ENCODE measurements around the gene GPC1. TPM values are rescaled to one million over a fixed set of nuclear protein-coding genes. Genes with fewer than 3 reads are reported as not detected.
A peak's percentile ranks its signal among the peaks of the same experiment; 100 is the strongest.

GPC1 gene
- polyA plus RNA-seq, 5 donors, result 23.0 to 57.5 (median 34.6) TPM

DNA sequence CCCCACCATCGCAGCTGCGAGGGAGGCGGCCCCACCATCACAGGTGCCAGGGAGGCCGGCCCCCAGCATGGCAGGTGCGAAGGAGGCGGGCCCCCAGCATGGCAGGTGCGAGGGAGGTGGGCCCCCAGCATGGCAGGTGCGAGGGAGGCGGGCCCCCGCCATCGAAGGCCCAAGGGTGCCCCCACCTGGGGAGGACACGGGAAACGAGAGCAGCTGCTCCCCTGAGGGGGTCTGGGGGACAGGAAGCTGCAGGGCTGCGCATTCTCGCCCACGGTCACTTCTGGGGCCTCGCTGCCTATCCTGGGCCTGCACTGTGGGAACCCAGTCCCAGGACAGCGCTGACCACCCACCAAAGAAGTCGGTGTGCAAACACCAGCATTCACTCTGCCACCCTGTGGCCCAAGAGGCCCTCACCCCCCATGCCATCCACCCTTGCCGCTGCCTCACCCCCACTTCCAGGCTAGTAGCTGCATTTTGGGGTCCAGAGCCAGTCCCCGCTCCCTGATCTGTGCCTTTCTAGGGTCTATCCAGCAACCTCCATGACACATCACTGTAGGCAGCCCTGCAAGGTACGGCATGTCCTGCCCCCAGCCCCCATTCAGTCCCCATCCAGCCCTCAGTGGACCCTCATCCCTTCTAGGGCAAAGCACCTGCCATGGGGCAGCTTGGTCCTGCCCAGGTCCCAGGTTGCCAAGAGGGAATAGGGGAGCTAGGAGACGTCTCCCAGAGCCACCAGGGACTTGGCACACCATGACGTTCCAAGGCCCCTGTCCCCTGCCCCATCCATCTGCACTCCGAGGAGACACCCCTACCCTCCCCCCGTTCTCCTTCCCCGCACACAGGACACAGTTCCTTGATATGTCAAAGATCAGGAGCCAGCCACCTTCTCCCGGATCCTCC, 24.0 kb upstream of the GPC1 start:
- no peak for DNase-seq

- no peak for DNase-seq
Observed at GRCh38 chr2:240412211-240412861, 23.1 kb upstream of the GPC1 start.

DNA sequence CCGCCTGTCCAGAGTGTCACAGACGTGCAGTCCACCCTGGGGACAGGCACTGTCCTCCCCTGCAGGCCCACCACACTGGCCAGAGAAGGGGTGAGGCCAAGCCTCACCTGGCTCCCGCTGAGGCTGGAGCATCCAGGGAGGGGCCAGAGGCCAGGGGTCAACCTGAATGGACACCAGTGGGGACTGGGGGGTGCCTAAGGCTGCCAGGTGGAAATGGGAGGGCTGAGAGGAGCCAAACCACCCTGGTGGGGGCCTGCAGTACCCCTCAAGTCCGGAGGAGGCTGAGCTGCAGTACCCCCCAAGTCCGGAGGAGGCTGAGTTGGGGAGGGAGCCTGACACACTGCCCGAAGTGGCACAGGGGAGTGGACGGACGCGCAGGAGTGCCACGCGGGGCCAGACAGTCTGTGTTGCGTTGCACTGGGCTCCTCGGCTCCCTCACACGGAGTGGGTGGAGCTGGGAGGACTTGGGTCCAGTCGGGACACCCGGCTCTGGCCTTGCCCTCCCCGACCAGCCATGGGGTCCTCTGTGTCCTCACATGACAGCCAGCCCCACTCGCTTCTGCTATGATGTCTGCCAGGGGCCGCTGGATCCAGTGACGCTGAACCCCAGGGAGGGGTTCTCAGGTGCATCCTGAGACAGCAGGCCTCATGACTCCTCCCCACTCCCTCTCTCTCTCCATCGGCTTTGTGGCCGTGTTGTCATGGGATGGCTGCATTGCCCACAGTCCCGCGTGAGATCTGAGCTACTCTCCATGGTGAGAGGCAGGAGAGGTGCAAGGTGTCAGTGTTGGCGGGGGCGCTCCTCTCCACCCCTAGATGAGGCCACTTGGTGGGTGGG, 22.3 kb upstream of the GPC1 start:
- no peak for DNase-seq

DNA sequence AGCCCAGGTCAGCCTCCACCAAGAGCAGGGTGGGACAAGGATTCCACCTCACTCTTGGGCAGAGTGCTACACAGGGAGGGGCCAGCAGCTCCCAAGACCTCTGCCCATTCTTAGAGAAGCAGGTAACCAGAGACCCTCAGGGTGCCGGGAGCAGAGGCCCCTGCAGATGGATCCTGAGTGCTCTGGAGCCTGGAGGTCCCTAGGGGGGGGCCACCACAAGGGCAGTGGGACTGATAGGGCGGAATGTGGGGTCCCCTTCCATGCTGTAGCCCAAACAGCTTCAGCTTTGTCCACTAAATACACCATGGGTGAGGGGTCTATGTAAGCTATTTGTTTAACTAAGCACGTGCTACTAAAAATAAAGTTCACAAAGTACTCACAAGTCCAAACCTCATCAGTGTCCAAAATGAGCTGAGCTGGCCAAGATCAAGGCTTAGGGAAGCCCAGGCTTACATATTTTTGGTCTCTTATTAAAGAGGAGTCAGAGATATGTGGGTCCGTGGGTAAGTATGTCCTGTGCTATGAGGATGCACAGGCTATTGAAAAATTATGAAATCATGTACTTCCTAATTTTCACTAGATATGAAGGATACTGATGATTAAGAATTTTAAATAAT, 21.5 kb upstream of the GPC1 start:
- DNase-seq, result no peak

DNA sequence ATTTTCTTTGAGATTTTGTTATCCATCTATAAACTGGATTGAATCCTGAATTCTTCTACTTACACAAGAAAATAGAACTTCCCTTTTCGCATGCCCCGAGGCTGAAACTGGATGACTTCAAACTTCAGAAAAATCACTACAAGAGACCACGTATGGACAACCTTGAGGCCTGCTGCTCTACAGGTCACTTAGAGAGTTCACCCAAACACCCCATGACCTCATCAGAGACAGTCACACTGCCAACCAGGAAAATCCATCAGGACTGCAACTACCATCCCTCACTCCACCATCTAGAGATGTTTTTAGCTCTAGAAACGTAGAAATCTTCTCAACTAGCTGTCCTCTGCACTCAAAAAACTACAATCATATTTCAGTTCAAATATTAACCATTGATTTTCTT, 18.6 kb upstream of the GPC1 start:
- no peak for DNase-seq

- no peak for DNase-seq
Observed at GRCh38 chr2:240418311-240418710, 17.2 kb upstream of the GPC1 start.

DNA sequence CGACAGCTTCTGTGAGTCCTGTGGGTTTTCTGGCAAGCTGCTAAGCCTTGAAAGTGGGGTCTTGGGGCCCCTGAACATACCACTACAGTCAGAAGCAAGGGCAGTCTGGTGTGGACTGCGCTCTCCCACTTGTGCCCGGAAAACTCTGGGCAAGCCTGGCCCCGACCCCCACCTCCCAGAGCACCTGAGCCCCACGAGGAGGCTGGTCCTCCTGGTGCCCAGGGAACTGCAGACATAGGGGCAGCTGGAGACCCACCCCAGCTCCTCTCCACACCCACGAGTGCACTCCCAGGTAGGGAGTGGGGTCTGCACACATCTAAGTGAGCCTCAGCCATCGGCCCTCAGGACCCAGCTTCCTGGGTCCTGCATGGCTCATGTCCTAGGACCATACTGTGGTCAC, 16.2 kb upstream of the GPC1 start:
- no peak for DNase-seq

DNA sequence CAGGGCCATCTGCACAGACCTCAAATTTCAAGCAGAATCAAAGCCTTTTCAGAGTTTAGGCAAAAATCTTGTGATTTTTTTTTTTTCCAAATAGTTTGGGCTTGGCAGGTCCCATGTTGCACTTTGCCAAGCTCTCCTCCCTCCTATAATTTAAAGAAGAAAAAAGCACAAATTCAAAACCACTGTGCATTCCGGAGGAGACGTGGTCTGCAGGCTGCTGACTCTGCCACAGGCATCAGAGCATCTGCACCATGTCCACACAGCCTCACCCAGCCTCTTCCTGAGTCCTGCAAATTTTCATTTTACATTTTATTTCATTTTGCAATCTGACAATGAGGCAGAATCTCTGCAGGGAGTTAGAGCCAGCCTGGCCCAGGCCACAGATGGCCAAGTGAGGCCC, 15.7 kb upstream of the GPC1 start:
- no peak for DNase-seq

DNA sequence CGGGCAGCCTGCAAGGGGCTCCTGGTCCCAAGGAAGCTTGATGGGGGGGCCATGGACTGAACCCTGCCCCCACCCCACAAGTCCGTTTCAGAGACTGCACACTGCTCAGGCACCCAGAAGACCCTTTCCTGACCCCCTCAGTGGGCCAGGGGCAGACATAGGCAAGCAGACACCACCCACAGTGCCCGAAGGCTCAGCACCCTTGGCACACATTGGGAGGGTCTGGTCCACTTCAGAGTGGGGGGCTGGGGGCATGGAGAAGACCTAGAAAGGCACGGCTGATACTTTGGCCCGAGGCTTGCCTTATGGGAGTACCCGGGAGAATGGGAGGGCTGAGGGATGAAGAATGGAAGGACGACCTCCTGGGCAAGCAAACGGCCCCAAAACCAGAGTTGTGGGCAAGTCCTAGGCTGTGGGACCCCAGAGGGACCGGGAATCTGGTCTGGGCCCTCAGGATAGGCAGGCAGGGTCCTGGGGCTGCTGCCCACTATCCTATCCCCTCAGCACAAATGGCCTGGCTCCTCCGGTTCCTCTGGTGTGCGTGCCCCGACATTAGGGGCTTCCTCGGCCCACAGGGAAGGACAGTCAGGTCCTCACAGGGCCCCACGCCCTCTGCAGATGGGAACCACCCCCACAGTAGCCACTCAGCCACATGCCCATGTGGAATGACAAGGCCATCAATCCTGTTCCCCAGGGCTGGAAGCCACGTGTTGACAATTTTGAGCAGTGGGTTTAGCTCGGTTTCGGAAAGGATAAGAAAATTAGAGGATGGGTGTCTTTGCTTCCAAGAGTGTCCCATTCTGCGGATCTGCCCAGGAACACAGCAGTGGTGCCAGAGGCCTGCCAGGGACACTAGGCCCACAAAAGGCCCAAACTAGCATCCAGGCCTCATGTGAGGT, 15.0 kb upstream of the GPC1 start:
- DNase-seq, result no peak

DNA sequence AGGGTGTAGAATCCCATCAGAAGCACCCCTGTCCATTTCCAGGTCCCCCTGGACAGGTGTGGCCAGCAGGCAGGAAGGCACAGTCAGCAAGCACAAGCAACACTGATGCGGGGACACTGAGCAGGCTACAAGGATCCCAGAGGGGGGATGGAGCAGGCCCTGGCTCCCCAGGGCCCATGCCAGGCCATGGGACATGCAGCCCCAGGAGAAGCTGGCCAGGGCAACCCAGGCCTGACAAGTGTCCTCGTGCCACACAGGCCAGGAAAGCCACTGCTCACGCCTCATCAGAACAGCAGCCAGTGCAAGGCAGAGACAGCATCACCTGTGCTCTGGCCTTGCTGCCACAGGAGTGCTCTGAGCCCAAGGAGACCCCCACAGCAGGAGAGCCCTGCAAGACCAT, 14.1 kb upstream of the GPC1 start:
- DNase-seq, result no peak

DNA sequence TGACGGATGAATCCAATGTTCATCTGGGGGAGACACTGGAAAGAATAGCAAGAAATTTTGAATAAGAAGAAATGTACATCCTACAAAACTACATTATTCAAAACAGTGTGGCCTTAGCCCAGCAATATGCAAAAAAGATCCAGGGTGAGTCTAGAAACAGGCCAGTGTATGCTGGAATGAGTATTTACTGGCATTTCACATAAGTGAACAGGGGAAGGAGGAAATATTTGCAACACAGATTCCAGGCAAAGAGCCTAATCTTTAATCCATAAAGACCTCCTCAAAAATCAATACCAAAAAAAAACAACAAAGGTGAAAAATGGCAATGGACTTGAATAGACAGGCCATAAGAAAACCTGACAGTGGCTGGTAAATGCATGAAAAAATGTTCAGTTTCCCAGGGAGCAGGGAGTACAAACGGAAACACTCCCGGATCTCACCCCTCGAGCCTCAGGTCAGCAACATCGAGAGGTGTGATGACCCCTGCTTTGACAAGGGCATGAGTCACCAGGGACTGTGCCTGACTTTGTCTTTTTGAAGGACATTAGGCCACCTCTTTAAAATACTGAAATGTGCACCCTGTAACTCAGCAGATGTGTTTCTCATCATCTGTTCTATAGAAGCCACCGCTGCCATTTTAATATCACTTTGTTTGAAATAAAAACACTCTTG, 12.7 kb upstream of the GPC1 start:
- DNase-seq, result no peak

DNA sequence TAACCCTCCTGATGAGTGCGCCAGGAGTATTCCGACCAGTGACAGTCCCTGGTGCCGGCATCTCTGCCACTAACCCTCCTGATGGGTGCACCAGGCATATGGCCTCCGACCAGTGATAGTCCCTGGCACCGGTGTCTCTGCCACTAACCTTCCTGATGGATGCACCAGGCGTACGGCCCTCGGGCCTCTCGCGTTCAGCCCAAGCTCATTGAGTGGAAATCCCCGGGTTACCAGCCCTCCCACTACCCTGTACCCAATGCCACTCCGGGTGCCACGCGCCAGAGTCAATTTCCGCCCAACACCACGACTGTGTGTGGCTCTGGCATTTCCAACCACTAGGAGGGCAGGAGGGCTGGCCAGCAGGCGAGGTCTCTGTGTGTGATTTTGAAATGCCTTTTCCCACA, 11.7 kb upstream of the GPC1 start:
- DNase-seq, result no peak

- DNase-seq, result no peak
Observed at GRCh38 chr2:240424341-240425235, 10.9 kb upstream of the GPC1 start.

GRCh38 chr2:240425236-240425615, 10.2 kb upstream of the GPC1 start:
- DNase-seq, result no peak

GRCh38 chr2:240425697-240426096, 9.8 kb upstream of the GPC1 start:
- DNase-seq, result no peak

DNA sequence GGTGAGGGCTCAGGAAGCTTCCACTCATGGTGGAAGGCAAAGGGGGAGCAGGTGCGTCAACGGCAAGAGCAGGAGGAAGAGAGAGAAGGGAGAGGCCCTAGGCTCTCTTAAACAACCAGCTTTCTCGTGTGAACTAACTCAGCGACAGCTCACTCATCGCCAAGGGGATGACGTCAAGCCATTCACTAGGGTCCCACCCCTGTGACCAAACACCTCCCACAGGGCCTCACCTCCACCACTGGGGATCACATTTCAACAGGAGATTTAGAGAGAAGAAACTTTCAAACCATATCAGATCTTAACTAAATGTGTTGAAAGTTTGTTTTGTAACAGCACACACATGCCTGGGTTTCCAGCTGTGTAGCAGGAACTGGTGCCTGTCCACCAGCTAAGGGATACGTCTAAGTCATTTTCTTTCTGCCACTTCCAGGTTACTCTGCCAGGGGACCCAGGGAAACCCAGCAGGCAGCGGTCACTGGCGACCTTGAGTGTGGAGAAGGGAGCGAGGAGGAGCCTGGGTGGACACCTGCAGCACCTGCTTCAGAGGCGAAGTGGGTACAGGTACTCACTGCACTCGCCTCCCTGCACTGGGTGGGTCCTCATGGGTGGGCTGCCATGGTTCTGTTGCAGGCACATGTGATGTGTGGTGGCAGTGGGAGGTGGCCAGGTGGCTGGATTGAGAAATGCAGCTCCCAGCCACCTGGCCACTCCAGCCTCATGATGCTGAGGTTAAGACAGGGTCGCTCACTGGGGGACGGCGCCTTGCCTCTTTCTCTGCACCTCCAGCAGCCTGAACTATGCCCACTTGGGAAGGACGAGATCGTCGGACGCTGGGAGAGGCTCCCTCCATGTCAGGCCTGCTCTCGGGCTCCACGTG, 8.4 kb upstream of the GPC1 start:
- peak; percentile 34 to 44 for DNase-seq

DNA sequence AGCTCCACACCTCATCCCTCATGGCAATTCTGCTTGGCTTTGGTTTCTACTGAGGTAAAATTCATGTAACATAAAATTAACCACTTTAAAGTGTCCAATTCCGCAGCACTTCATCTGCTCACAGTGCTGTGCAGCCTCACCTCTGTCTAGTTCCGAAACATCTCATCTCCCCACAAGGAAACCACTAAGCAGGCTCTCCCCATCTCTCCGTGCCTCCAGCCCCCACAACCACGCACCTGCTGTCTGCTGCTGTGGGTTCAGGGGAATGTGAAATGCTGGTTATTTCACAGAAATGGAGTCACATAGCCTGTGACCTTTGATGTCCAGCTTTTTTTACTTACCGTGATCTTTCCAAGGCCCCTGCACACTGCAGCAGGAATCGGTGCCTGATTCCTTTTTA, 7.7 kb upstream of the GPC1 start:
- DNase-seq, result no peak

GRCh38 chr2:240428245-240428644, 7.2 kb upstream of the GPC1 start:
- DNase-seq, result no peak

All from right lung (tissue), 5 donors.